ENCODE results near the gene GSTM3.

DNA sequence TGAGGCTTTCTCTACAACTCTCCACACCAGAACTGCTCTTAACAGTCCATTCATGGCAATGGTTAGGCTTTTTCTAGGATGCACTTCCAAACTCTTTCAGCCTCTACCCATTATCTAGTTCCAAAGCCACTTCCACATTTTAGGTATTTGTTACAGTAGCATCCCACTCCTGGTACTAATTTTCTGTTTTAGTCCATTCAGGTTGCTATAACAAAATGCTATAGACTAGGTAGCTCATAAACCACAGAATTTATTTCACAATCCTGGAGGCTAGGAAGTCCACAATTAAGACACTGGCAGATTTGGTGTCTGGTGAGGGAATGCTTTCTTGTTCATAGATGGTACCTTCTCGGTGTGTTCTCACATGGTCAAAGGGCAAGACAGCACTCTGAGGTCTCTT, 40.1 kb upstream of the GSTM3 start:
- no peak for TF ChIP-seq EZH2phosphoT487 (conservative IDR thresholded peaks at IDR 0.05; ENCODE audit: low read length)
- TF ChIP-seq, protein P1, sequence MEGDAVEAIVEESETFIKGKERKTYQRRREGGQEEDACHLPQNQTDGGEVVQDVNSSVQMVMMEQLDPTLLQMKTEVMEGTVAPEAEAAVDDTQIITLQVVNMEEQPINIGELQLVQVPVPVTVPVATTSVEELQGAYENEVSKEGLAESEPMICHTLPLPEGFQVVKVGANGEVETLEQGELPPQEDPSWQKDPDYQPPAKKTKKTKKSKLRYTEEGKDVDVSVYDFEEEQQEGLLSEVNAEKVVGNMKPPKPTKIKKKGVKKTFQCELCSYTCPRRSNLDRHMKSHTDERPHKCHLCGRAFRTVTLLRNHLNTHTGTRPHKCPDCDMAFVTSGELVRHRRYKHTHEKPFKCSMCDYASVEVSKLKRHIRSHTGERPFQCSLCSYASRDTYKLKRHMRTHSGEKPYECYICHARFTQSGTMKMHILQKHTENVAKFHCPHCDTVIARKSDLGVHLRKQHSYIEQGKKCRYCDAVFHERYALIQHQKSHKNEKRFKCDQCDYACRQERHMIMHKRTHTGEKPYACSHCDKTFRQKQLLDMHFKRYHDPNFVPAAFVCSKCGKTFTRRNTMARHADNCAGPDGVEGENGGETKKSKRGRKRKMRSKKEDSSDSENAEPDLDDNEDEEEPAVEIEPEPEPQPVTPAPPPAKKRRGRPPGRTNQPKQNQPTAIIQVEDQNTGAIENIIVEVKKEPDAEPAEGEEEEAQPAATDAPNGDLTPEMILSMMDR (IDR thresholded peaks at IDR 0.05; ENCODE audit: insufficient read depth, low read length, poor library complexity, severe bottlenecking): no peak

All from SU-DHL-6 (cell line).